HL-60 (cell line): Measurements from ENCODE around the gene GAK.

Experiments
- GABPA ChIP-seq: IDR thresholded peaks from 2 replicates; pipeline ENCODE4 v1.6.1; 2012; ENCODE audit warnings: low read depth
- POLR2AphosphoS5 ChIP-seq: IDR thresholded peaks from 2 replicates; pipeline ENCODE4 v1.6.1; 2012; ENCODE audit warnings: low read depth
- SPI1 ChIP-seq: IDR thresholded peaks from 2 replicates; pipeline ENCODE4 v1.6.1; 2012; ENCODE audit warnings: low read depth, mild to moderate bottlenecking, borderline replicate concordance
- TF ChIP-seq, protein P1 (sequence below): IDR thresholded peaks from one replicate; pipeline ENCODE4 v1.5.1; 2011; ENCODE audit warnings: low read length, control low read depth, inconsistent platforms; ENCODE audit not compliant: insufficient read depth
- TF ChIP-seq, protein P2 (sequence below): IDR thresholded peaks from 2 replicates; pipeline ENCODE4 v1.6.1; 2012; ENCODE audit warnings: low read depth; ENCODE audit not compliant: insufficient replicate concordance

DNA sequence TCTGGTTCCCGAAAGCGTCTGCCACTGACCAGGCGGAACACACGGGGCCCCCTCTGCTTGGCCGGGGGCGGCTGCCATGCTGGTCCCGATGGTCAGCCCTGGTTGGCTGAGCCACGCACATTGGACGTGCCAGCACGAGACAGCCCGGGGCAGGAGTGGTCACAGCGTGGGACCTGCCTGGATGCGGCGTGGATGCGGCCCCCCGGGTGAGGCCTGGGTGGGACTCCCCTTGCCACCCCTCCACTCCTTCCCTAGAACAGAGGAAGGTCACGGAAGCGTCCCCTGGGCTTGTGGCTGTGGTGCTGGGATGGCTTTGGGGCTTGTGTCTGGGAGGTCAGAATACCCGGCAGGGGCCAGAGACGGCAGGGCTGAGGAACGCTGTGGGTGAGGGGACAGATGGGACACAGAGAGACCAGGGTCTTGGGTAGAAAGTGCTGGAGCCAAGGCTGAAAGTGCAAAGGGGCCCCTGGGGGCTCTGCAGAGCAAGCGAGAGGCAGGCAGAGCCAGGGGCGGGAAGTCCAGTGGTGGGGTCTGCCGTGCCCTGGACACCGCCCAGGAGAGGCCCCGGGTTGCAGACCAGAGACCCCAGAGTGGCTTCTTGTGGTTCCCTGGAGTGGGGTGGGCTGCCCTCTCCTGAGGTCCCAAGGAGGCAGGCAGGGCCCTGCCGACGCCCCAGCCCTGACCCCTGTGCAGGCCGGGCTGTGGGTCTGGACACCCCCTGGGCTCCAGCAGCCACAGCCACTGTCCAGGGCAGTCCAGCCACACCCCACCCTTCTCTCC is 97.6 kb downstream of the GAK start:
- TF ChIP-seq, protein P1, sequence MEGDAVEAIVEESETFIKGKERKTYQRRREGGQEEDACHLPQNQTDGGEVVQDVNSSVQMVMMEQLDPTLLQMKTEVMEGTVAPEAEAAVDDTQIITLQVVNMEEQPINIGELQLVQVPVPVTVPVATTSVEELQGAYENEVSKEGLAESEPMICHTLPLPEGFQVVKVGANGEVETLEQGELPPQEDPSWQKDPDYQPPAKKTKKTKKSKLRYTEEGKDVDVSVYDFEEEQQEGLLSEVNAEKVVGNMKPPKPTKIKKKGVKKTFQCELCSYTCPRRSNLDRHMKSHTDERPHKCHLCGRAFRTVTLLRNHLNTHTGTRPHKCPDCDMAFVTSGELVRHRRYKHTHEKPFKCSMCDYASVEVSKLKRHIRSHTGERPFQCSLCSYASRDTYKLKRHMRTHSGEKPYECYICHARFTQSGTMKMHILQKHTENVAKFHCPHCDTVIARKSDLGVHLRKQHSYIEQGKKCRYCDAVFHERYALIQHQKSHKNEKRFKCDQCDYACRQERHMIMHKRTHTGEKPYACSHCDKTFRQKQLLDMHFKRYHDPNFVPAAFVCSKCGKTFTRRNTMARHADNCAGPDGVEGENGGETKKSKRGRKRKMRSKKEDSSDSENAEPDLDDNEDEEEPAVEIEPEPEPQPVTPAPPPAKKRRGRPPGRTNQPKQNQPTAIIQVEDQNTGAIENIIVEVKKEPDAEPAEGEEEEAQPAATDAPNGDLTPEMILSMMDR, result no peak
- TF ChIP-seq POLR2AphosphoS5 (no peak), GABPA (no peak), SPI1 (no peak)
- TF ChIP-seq, protein P2, sequence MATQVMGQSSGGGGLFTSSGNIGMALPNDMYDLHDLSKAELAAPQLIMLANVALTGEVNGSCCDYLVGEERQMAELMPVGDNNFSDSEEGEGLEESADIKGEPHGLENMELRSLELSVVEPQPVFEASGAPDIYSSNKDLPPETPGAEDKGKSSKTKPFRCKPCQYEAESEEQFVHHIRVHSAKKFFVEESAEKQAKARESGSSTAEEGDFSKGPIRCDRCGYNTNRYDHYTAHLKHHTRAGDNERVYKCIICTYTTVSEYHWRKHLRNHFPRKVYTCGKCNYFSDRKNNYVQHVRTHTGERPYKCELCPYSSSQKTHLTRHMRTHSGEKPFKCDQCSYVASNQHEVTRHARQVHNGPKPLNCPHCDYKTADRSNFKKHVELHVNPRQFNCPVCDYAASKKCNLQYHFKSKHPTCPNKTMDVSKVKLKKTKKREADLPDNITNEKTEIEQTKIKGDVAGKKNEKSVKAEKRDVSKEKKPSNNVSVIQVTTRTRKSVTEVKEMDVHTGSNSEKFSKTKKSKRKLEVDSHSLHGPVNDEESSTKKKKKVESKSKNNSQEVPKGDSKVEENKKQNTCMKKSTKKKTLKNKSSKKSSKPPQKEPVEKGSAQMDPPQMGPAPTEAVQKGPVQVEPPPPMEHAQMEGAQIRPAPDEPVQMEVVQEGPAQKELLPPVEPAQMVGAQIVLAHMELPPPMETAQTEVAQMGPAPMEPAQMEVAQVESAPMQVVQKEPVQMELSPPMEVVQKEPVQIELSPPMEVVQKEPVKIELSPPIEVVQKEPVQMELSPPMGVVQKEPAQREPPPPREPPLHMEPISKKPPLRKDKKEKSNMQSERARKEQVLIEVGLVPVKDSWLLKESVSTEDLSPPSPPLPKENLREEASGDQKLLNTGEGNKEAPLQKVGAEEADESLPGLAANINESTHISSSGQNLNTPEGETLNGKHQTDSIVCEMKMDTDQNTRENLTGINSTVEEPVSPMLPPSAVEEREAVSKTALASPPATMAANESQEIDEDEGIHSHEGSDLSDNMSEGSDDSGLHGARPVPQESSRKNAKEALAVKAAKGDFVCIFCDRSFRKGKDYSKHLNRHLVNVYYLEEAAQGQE, result no peak
